K562 (cell line): ENCODE measurements around the gene C10orf143. TPM values are rescaled to one million over a fixed set of nuclear protein-coding genes. Genes with fewer than 3 reads are reported as not detected.

ENCODE experiments used
- ATAC-seq: fragments of 200-7000 bp; cut with Tn5 transposase; 3 replicates; pipeline ENCODE4 v1.9.1; 2020; ENCODE audit warnings: moderate library complexity
- BruUV-seq: library from RNA; stranded (reverse); fragments of 400-500 nt; replicated peaks from 2 replicates; lab custom pipeline; 2021; lab: Mats Ljungman, UMichigan
- CTCF ChIA-PET: fragments of 300-600 bp; formaldehyde crosslinking; extraction: SDS; loops from one replicate; lab custom pipeline; 2021; ENCODE audit warnings: low intra/inter-chr PET ratio; lab: Yijun Ruan, JAX
- POLR2A ChIA-PET: fragments of 300-600, 350-650 bp; sonication (Branson Sonifier 250); formaldehyde crosslinking; extraction: SDS; loops from one replicate; lab custom pipeline; 2021; ENCODE audit warnings: antibody characterized with exemption, inconsistent platforms; lab: Yijun Ruan, JAX
- DNase-seq, 4 experiments: peaks; one replicate each; pipeline versions ENCODE4 v3.0.0 to v3.0.0-alpha.2; 2011 to 2018; ENCODE audit warnings: low spot score in 3 of 4, mixed read lengths in 3 of 4; ENCODE audit errors: extremely low read depth in 1 of 4
- FAIRE-seq: peaks from 2 replicates; lab custom pipeline; 2011; peaks lifted over from hg19 to GRCh38; lab: Jason Lieb, UNC
- H2AFZ ChIP-seq: 2 replicates; pipeline ENCODE4 v1.6.0; 2011; ENCODE audit warnings: low read depth, low read length, control low read depth, inconsistent platforms
- H3K27ac ChIP-seq: fragments of 200-600 bp; 3 replicates; pipeline ENCODE4 v1.8.0; 2011; ENCODE audit warnings: low read depth, mild to moderate bottlenecking, control low read depth, inconsistent platforms, low read length, moderate library complexity, mixed read lengths; ENCODE audit errors: extremely low read depth
- H3K27me3 ChIP-seq, 2 experiments: fragments of 300-600 bp in 1 of 2; 2 replicates in 1 of 2; 3 replicates in 1 of 2; pipeline versions ENCODE4 v1.6.0 to v1.8.0; 2011; ENCODE audit warnings: inconsistent platforms in 2 of 2, low read length in 2 of 2, mild to moderate bottlenecking in 1 of 2, mixed read lengths in 1 of 2, moderate library complexity in 1 of 2; ENCODE audit not compliant: control insufficient read depth in 2 of 2, insufficient read depth in 2 of 2
- H3K36me3 ChIP-seq: fragments of 300-600 bp; 3 replicates; pipeline ENCODE4 v1.8.0; 2011; ENCODE audit warnings: mild to moderate bottlenecking, low read length, inconsistent platforms; ENCODE audit not compliant: control insufficient read depth, insufficient read depth
- H3K4me1 ChIP-seq, 2 experiments: fragments of 200-600 bp in 1 of 2; replicated peaks in 1 of 2; 2 replicates in 1 of 2; 3 replicates in 1 of 2; pipeline versions ENCODE4 v1.5.1 to v1.8.0; 2011; ENCODE audit warnings: inconsistent platforms in 2 of 2, low read length in 2 of 2, mild to moderate bottlenecking in 1 of 2, mixed read lengths in 1 of 2, moderate library complexity in 1 of 2; ENCODE audit not compliant: control insufficient read depth in 2 of 2, insufficient read depth in 2 of 2
- H3K4me2 ChIP-seq: 2 replicates; pipeline ENCODE4 v1.6.1; 2011; ENCODE audit warnings: low read length, control low read depth, inconsistent platforms, mixed read lengths; ENCODE audit not compliant: insufficient read depth
- H3K4me3 ChIP-seq: fragments of 200-600 bp; sonication (generic), shearing (Covaris generic); 2 replicates; pipeline ENCODE4 v1.5.1; 2016; ENCODE audit warnings: control low read depth, inconsistent platforms
- H3K79me2 ChIP-seq: fragments of 200-600 bp; 3 replicates; pipeline ENCODE4 v1.8.0; 2011; ENCODE audit warnings: low read length, inconsistent platforms; ENCODE audit not compliant: control insufficient read depth, insufficient read depth
- H3K9ac ChIP-seq, 2 experiments: 2 replicates each; pipeline versions ENCODE4 v1.6.0 to v1.6.1; 2011; ENCODE audit warnings: low read depth in 2 of 2, low read length in 2 of 2, control low read depth in 1 of 2, inconsistent platforms in 1 of 2, mild to moderate bottlenecking in 1 of 2, mixed read lengths in 1 of 2; ENCODE audit not compliant: insufficient read depth in 1 of 2
- H3K9me1 ChIP-seq: one replicate; pipeline ENCODE4 v1.6.0; 2011; ENCODE audit warnings: inconsistent platforms, mild to moderate bottlenecking, low read length, moderate library complexity; ENCODE audit not compliant: control insufficient read depth, insufficient read depth
- H3K9me3 ChIP-seq: replicated peaks from 2 replicates; pipeline ENCODE4 v1.5.1; 2011; ENCODE audit warnings: low read depth, low read length, inconsistent platforms; ENCODE audit not compliant: control insufficient read depth, insufficient read depth
- H4K20me1 ChIP-seq: replicated peaks from 2 replicates; pipeline ENCODE4 v1.6.1; 2011; ENCODE audit warnings: low read length, inconsistent platforms, mixed read lengths; ENCODE audit not compliant: control insufficient read depth, insufficient read depth
- PCBP2 ChIP-seq: fragments of 200-400 bp; formaldehyde crosslinking; IDR thresholded peaks from 2 replicates; pipeline ENCODE4 v1.6.1; 2018; ENCODE audit warnings: low read length, low read depth, mild to moderate bottlenecking, moderate library complexity; ENCODE audit not compliant: poor library complexity, severe bottlenecking
- TAF7 ChIP-seq: fragments of 450-650 bp; IDR thresholded peaks from 2 replicates; pipeline ENCODE4 v1.6.1; 2016; ENCODE audit warnings: missing genetic modification characterization, missing compliant biosample characterization
- TARDBP ChIP-seq: fragments of 450-650 bp; IDR thresholded peaks from 2 replicates; pipeline ENCODE4 v1.6.1; 2016
- ZBTB1 ChIP-seq: sonication (generic); formaldehyde crosslinking; IDR thresholded peaks from 2 replicates; pipeline ENCODE4 v1.8.1; 2023; ENCODE audit warnings: missing genetic modification reagents, low read depth, mild to moderate bottlenecking, borderline replicate concordance
- ZNF121 ChIP-seq: sonication (generic); formaldehyde crosslinking; conservative IDR thresholded peaks from 2 replicates; pipeline ENCODE4 v1.8.0; 2022; ENCODE audit warnings: missing genetic modification reagents
- ZNF133 ChIP-seq: fragments of 250-450 bp; sonication (Bioruptor Pico); IDR thresholded peaks from 2 replicates; pipeline ENCODE4 v1.4.0; 2020; ENCODE audit warnings: mild to moderate bottlenecking
- ZNF3 ChIP-seq: fragments of 250-450 bp; sonication (Bioruptor Pico); IDR thresholded peaks from 2 replicates; pipeline ENCODE4 v1.5.0; 2021; ENCODE audit warnings: mild to moderate bottlenecking, moderate library complexity
- ZNF766 ChIP-seq: fragments of 200-800 bp; sonication (Bioruptor generic); conservative IDR thresholded peaks from 2 replicates; pipeline ENCODE4 v1.6.1; 2016; ENCODE audit warnings: missing genetic modification characterization, missing compliant biosample characterization
- WGBS: fragments of 100-300 bp; shearing (Covaris generic); methylation state at CpG from one replicate; pipeline ENCODE4 v1.1.6; 2016; ENCODE audit warnings: low coverage, mixed read lengths; ENCODE audit not compliant: insufficient coverage; ENCODE audit errors: missing lambda C conversion rate; 5-methylcytosine and 5-hydroxymethylcytosine counted together
- in situ Hi-C: fragments of 300-500 bp; cut with MboI; formaldehyde crosslinking; loops from 4 replicates; pipeline ENCODE4 v1.15.0; 2018; ENCODE audit warnings: inconsistent platforms, mixed read lengths
- intact Hi-C: fragments of 100-400 bp; cut with micrococcal nuclease; formaldehyde crosslinking; loops from 2 replicates; pipeline ENCODE4 v1.14.2; 2022
- polyA plus RNA-seq, 8 experiments: library from polyadenylated mRNA; depleted of rRNA in 4 of 8; stranded (reverse) in 5 of 8; unstranded in 3 of 8; fragments of >200 nt; fragmentation: Nextera tagmentation in 2 of 8; fragmentation: Illumina TruSeq in 1 of 8; extraction: Ambion mirVana in 2 of 8; extraction: Trizol in 1 of 8; gene quantifications; 2 replicates each; pipeline versions ENCODE4 v1.2.1 to v1.2.3, GENCODE V29; 2011 to 2014; ENCODE audit warnings: inconsistent platforms in 1 of 8, missing spikeins in 1 of 8
- total RNA-seq, 7 experiments: library from RNA; depleted of rRNA in 6 of 7; stranded (reverse); fragments of >200 nt in 6 of 7; fragmentation: Illumina TruSeq in 2 of 7; extraction: Trizol in 2 of 7; gene quantifications; 2 replicates each; pipeline versions ENCODE4 v1.2.1 to v1.2.3, GENCODE V29; 2011 to 2021; ENCODE audit warnings: low replicate concordance in 1 of 7
- TF ChIP-seq, protein P1 (sequence below): fragments of 250-450 bp; sonication (Bioruptor Pico); IDR thresholded peaks from 2 replicates; pipeline ENCODE4 v1.5.0; 2021; ENCODE audit warnings: mild to moderate bottlenecking, moderate library complexity
- TF ChIP-seq, protein P2 (sequence below), 2 experiments: fragments of 250-450 bp in 1 of 2; fragments of 450-650 bp in 1 of 2; sonication (Bioruptor Pico) in 1 of 2; IDR thresholded peaks; 2 replicates each; pipeline versions ENCODE4 v1.6.1 to v1.8.0; 2016 to 2021; ENCODE audit warnings: mild to moderate bottlenecking in 2 of 2, moderate library complexity in 2 of 2, missing compliant biosample characterization in 1 of 2, missing genetic modification characterization in 1 of 2
- TF ChIP-seq, protein P3 (sequence below): sonication (generic); formaldehyde crosslinking; IDR thresholded peaks from 2 replicates; pipeline ENCODE4 v1.8.1; 2023; ENCODE audit warnings: mild to moderate bottlenecking, missing genetic modification reagents

Gene C10orf143
- total and polyA plus RNA-seq, 9 of the 15 experiments (the other 6 are each of a cell fraction or from before 2014, with no cell fraction given), result 0.07 to 0.42 (median 0.25) TPM; not detected in 2

DNA sequence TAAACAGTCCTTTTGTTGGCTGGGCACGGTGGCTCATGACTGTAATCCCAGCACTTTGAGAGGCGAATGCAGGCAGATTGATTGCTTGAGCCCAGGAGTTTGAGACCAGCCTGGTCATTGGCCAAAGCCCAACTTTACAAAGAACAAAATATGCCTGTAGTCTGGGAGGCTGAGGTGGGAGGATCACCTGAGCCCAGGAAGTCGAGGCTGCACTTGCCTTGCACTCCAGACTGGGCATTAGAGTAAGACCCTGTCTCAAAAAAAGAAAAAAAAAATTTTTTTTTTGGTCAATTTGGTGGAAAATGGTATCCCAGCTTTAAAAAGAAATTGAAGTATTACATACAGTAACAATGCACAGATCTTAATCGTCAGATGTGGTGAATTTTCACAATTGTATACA, 30.4 kb upstream of the C10orf143 start:
- POLR2A ChIA-PET, result interaction anchor here (0.5 kb wide), 1 partner anchor 10 kb away, joined by 3 read pairs; no protein-coding TSS in a partner anchor
- intact Hi-C loops, result no loop called here
- no peak for FAIRE-seq

DNA sequence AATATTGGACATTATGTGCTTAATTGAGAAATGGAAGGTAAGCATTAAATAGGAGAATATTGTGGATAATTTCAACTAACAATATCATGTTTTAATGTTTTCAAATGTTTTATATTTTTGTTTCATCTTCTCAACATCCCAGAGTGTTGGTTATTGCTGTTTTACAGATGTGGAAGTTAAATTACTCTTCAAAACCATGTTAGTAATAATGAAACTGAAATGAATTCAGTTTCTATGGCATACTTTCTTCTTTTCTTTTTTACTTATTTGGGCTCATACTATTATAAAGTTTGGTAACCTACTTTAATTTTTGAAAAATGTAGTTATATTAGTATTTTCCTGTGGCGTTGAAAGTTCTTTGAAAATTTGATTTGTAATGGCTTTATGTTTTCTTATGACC, 29.8 kb upstream of the C10orf143 start:
- H3K36me3 ChIP-seq, result peaks cover 53% of the 10 kb centered on the region; the same call in 2 of the 3 replicates
- intact Hi-C loops, result no loop called here
- CTCF ChIA-PET, result no interaction called here
- TF ChIP-seq, protein P1, sequence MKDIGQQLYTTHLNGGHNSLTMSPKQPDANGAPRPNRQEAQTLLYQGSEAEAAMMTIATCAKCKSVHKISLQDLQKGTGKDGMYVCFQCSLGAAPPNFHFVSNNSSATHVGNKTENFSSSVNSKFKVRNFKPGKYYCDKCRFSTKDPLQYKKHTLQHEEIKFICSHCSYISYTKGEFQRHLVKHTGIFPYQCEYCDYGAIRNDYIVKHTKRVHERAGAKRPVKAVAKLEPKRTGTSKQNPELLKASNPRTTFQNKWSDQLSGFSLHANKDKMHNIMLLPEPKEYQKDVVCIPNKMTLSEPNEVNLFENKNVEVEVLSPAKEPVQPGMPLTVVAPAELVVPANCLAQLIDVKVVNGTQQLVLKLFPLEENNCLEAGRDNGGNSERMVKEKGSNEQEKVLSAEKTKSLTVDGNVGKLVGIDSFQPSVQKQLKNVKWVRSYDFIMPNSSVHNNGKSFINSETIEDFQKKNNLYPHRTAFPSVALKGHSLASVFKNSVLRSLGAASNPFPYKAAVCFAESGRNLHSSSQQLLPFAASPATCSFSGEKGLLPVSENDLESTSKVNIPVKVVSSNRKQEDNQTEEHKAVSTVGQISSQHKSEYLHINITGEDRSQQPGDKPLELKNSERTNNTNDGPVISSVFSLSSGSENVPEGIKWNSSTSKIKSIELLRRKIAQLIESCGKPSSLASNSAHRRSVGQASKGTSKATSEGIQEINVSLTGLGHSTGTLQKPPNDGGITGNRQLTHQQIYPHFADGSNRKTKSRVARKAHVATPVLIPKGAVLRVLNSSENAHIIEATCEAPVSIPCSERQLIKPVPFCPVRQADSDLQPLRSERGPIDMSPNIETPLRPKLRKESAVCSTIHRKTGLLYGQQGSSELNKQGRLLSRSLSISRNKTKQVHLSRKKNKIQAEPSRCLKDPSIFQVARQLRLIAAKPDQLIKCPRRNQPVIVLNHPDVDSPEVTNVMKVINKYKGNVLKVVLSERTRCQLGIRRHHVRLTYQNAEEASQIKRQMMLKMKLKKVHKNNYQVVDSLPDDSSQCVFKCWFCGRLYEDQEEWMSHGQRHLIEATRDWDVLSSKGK (CRISPR knock-in tag), result no peak
- TF ChIP-seq TAF7 (tag) (no peak), ZNF133 (CRISPR knock-in tag) (no peak), ZBTB1 (CRISPR knock-in tag) (no peak), PCBP2 (no peak), ZNF3 (CRISPR knock-in tag) (no peak)
- TF ChIP-seq, protein P2, sequence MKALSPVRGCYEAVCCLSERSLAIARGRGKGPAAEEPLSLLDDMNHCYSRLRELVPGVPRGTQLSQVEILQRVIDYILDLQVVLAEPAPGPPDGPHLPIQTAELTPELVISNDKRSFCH (CRISPR knock-in tag; IDR thresholded peaks at IDR 0.05), result no peak
- TF ChIP-seq, protein P2 (tag; IDR thresholded peaks at IDR 0.05), result no peak

More for the DNA sequence above, 30.4 kb upstream of the C10orf143 start:
- Histone ChIP-seq H3K36me3 (peaks cover 56% of the 10 kb centered on the region; the same call in 2 of the 3 replicates), H3K9me1 (peaks cover 6% of the 10 kb centered on the region), H2AFZ (no peak overlapping the region), H3K9ac (no peak overlapping the region), H3K27me3 (no peaks in the 10 kb centered on the region), H3K79me2 (peaks cover 96% of the 10 kb centered on the region), H3K4me1 (peaks cover 16% of the 10 kb centered on the region in 2 experiments), H3K4me3 (no peak overlapping the region), H3K9me3 (no peaks in the 10 kb centered on the region), H3K27ac (peak overlapping the region; percentile 39; the same call in 2 of the 3 replicates)
- no peak for DNase-seq
- CTCF ChIA-PET, result no interaction called here
- ATAC-seq, result no peak
- in situ Hi-C loops, result no loop called here
- BruUV-seq, result no TSS peak
- 39% methylated on average over 4 of the region's 4 CpGs for WGBS
- no peak for TF ChIP-seq TARDBP
- TF ChIP-seq ZNF121 (CRISPR knock-in tag), result peak; percentile 13; the same call in 1 of the 2 replicates
- TF ChIP-seq, protein P3, sequence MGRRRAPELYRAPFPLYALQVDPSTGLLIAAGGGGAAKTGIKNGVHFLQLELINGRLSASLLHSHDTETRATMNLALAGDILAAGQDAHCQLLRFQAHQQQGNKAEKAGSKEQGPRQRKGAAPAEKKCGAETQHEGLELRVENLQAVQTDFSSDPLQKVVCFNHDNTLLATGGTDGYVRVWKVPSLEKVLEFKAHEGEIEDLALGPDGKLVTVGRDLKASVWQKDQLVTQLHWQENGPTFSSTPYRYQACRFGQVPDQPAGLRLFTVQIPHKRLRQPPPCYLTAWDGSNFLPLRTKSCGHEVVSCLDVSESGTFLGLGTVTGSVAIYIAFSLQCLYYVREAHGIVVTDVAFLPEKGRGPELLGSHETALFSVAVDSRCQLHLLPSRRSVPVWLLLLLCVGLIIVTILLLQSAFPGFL (CRISPR knock-in tag), result no peak
- no peak for TF ChIP-seq ZNF766 (CRISPR knock-in tag)
- TF ChIP-seq, all 486 proteins: peak for 1
- peaks cover 23% of the 10 kb centered on the region for H4K20me1 ChIP-seq
- H3K4me2 ChIP-seq, result no peak overlapping the region

More for the DNA sequence above, 29.8 kb upstream of the C10orf143 start:
- POLR2A ChIA-PET, result interaction anchor here (0.7 to 1.1 kb wide), 3 partner anchors 8 to 249 kb away, joined by 3 read pairs; no protein-coding TSS in a partner anchor
- peaks cover 23% of the 10 kb centered on the region for H4K20me1 ChIP-seq
- H3K4me3 ChIP-seq, result no peak overlapping the region
- no TSS peak for BruUV-seq
- H3K27ac ChIP-seq, result no peak overlapping the region; the same call in 2 of the 3 replicates
- no peak overlapping the region for H3K9ac ChIP-seq
- ATAC-seq, result no peak
- in situ Hi-C loops, result no loop called here
- H3K9me3 ChIP-seq, result no peaks in the 10 kb centered on the region
- H3K27me3 ChIP-seq, result no peaks in the 10 kb centered on the region
- H3K79me2 ChIP-seq, result peaks cover 91% of the 10 kb centered on the region
- H3K9me1 ChIP-seq, result peaks cover 6% of the 10 kb centered on the region
- no peak for FAIRE-seq
- 73% methylated on average over 1 of the region's 1 CpG for WGBS
- DNase-seq, result no peak
- H2AFZ ChIP-seq, result no peak overlapping the region
- peaks cover 16 to 22% of the 10 kb centered on the region in 2 experiments for H3K4me1 ChIP-seq
- no peak overlapping the region for H3K4me2 ChIP-seq
